HG03460 (cell line): ENCODE measurements around the gene HEPACAM.

Source experiments
- ATAC-seq: cut with Tn5 transposase; IDR thresholded peaks from one replicate; pipeline ENCODE4 v1.9.1; 2021; ENCODE audit not compliant: unreplicated experiment

HEPACAM gene

DNA sequence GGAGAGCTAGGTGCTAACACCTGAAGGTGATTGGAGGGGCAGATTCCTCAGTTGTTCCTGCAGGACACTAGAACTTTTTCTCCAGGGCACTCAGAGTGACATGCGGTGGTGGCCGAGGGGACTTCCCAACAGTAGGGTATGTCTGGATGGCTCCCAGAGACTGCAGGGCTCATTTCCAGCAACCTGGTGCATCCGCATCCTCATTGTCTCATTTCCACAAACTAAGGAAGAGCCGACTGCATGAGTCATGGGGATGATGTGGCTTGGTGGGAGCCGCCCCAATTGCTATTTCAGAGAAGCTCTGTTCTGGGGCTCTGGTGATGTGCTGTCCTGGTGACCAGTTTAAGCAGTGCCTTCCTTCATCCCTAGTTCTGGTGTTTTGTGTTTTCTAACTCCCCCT lies 35.4 kb downstream of the HEPACAM start:
- no peak for ATAC-seq

DNA sequence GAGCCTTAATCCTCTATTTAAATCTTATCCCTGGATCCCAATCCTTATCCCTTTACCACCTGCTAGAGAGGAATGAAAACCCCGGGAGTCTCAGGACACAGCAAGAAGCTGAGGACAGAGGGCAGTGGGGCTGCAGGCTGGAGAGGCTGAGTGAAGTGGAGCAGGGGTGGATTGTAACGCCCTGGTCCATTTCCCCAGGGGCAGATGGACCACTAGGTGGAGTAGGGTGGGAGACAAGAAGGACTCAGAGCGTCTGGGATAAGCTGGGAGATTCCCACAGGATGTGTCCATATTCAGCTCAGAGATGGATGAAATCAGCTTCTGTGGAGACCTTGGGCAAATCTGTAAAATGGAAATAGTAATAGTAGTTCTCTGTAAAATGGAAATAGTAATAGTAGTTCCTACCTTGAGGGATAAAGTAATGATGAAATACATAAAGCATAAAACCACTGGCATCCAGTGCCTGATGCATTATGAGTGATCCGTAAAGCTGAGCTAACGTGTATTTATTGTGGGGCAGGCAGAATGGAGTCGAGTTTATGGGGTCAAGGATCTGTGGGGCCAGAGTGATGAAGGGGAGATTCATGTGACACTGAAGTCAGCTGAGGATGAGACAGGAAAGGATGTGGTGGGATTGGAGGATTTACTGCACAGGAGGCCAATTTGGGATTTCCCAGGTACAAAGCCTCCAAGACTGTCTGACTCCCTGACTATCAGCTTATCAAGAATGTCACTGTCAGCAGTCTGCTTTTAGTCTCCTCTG lies 36.3 kb downstream of the HEPACAM start:
- no peak for ATAC-seq

DNA sequence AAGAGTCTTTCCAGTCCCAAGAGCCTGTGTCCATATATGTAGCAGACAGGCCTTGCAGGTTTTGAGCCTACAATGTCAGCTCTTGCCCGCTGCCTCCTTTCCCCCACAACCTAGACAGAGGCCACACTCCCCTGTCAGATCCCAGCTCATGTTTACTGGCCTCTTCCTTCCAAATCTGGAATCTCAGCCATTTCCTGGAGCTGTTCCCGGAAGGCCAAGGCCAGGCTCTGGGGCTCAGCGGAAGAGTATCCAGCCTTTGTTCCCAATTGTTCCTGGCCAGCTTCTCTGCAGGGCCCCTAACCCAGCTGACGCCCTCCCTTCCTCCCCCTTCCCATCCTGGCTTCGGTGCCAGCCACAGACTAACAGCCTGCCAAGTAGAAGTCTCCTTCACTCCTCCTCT lies 37.1 kb downstream of the HEPACAM start:
- ATAC-seq = no peak

DNA sequence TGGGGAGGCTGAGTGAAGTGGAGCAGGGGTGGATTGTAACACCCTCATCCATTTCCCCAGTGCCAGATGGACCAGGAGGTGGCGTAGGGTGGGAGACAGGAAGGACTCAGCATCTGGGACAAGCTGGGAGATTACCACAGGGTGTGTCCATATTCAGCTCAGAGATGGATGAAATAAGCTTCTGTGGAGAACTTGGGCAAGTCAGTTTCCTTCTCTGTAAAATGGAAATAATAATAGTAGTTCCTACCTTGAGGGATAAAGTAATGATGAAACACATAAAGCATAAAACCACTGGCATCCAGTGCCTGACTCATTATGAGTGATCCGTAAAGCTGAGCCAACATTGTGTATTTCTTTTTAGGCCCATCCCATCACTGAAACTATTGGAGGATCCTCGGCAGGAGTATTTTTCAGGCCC lies 37.6 kb downstream of the HEPACAM start:
- no peak for ATAC-seq

DNA sequence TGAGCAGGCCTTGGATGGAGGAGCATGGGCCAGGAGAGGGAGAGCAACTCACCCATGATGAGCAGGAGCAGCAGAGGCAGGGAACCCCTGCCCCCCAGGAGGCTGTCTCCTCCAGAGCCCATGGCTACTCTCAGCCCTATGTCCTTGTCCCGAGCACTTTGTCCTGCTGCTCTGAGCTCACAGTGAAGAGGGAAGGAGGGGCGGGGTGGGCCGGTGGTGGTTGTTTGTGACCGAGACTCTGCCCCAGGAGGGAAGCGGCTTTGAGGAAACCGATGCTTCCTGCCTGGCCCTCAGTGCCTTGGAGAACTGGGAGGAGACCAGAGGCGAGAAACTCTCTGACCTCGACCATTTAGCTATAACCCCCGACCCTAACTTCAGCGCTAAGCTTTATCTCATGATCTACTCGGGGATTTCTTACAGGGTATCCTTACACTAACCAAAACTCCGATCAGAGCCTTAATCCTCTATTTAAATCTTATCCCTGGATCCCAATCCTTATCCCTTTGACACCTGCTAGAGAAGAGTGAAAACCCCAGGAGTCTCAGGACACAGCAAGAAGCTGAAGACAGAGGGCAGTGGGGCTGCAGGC lies 38.1 kb downstream of the HEPACAM start, which contains the start of gene ROBO4:
Gene ROBO4 (minus strand): TSS at position 192 of the 589 bp plus-strand sequence. CDS start 70 bp downstream, at position 122.
- ATAC-seq = no peak

DNA sequence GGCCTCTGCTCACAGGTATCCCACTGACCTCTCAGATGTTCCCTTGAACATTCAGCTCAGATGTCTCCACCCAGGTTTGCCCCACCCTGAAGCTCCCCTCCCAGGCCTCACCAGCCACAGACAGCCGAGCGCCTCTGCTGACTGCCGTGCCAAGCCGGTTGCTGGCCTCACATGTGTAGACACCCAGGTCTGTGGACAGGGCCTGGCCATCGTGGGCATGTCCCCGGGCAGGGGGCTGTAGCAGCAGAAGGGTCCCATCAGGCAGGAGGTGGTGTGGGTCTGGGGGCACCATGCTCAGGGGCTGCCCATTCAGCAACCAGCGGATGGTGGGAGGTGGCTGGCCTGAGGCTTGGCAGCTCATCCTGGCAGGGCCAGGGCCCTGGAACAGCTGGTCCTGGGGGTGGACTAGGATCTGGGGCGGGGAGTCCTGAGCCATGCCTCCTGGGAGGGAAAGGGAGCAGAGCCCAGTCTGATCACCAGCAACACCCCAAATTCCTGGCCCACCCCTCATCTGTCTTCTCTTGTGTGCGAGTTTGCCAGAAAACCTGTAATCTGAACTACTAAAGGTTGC lies 38.9 kb downstream of the HEPACAM start:
- no peak for ATAC-seq

DNA sequence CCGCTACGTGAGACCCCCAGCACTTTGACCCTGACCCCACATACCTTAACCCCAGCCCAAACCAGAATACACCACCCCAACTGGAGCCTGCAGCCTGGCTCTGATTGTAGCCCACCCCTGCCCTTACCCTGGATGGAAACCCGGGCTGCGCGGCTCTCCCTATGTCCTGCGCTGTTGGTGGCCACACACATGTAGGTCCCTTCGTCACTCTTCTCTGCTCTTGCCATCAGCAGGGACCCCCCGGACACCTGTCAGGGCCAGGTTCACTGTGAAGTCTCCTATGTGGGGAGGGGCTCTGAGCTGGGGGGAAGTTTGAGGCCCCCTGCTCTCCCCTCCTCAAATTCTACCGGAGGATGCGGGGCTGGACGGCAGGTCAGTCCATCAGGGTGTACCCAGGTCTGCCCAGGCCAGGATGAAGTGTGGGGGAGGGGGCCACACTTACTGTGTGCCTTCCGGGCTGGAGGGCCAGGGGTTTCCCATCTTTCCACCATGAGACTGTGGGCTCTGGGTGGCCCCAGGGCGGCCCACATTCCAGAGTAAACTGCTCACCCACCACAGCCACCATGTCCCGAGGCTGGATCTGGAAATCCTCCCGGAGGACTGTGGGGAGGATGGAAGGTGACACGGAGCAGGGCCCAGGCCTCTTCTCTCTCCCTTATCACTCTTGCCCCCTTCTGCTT lies 39.6 kb downstream of the HEPACAM start:
- ATAC-seq = no peak

DNA sequence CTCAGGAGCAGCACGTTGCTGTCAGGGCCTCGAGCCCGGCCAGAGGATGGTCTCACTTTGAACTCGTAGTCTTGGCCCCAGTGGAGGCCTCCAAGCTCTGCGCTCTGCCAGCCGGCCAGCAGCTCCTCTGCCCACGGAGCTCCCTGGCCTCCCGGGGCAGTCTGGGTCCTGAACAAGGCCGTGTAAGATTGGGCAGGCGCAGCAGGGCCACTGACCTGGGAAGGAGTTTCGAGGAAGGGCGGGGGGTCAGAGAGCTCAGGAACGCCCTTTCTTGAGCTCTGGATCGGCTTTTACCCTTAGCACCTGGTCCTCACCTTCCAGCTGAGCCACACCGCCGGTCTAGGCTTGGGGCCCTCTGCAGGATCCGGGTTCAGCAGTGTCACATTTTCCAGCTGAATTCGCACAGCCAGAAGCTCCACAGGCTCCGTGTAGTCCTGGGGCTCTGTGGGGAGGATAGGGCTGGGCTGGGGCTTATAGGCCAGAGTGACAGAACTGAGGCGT lies 40.3 kb downstream of the HEPACAM start:
- ATAC-seq = no peak

DNA sequence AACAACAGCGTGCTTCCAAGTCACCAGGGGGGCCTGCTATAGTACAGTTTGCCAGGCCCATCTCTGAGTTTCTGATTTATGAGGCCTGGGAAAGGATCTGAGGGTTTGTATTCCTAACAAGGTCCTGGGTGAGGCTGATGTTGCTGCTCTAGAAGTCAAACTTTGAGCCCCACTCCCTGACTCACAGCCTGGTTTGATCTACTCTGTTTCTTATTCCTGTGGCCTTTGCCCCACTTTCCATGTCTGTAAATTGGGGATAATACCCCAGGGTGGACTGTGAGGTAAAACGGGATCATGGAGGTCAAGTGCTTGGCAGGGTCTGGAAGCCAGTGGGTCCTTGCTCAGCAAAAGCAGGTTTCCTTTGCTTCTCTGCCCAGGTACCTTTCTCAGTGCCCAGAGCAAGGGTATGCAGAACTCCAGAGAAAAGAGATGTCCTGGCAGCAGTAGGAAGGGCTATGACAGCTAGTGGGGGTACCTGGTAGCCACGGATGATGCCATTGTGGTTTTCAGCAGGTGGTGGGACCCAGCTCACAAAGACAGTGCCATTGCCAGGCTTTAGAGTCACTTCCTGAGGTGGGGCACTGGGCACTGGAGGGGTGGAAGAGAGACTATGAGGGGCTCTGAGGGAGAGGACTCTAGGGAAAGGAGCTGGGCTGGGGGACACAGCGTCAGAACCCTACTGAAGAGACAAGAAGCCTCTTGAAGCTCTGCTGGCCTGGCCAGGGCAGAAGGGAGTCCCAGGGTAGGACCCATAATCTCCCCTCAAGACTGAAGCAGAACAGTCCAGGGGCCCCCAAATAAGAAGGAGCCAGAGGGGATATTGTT lies 41.0 kb downstream of the HEPACAM start:
- no peak for ATAC-seq

DNA sequence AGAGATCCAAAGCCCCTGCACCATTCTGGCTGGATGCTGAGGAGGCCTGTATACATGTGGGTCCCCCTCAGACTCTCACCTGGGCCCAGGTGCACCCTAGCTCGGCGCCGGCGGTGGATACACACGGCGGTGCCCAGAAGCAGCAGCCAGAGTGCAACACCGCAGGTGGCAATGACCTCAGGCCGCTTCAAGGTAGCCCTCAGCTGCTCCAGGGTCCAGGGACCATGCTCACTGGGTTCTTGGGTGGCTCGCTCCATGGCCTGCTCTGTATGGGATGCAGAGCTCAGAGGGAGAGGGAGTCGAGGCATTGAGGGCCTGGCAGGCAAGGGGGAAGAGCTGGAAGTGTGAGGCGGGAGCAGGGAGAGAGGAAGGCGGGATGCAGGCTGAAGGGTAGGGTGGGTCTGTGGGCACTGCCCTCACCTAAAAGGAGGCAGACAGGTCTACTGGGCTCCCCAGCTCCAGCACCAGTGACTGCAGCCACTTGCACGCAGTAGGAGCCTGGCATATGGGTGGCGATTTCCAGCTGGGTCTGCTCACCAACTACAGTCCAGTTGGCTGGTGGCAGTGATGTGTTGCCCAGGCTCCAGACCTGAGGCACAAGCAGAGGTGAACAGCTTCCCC lies 42.0 kb downstream of the HEPACAM start:
- ATAC-seq = no peak

DNA sequence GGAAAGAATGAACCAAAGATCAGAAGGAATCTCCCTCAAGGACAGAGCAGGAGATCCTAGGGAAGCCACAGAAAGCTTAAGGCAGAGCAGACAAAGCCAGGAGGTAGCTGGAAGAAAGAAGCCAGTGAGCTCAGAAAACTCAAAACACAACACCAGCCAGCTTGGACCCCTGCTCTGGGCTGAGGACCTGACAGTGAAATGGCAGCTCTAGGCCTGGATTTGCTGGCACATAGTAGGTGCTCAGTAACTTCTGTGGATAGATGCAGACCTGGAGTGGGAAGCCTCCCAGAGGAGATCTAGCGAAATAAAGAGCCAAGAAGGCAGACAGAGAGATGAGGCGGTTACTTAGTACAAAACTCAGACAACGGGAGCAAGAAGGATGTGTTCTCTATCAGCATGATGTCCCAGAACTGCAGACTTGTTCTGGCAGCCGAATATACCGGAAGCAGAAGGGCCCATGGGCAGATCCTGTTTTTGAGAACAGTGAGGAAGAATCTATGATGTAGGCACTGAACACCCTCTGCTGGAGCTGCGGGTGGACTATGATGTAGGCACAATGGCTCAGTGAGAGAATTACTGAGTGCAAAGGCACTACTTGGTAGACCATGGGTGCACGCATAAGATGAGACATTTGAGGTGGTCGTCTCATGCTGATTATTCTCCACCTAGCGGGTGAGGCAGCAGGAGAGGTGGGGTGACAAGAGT lies 42.9 kb downstream of the HEPACAM start:
- ATAC-seq = no peak

DNA sequence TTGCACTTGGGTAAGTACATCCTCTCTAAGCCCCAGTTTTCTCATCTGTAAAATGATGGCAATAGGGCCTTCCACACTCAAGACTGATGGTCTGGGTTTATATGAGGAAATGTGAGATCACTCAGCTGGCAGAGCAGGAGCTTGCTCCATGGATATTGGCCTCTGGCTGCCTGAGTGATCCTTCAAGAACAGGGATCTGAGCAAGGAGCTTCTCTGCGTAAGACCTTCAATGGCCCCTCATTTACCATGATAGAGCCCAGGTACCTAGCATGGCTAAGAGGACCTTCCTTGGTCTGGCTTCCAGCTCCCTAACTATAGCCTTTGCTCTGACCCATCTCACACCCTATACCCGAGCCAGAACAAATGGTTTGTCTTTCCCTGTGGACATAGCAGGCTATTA lies 43.7 kb downstream of the HEPACAM start:
- ATAC-seq = no peak

DNA sequence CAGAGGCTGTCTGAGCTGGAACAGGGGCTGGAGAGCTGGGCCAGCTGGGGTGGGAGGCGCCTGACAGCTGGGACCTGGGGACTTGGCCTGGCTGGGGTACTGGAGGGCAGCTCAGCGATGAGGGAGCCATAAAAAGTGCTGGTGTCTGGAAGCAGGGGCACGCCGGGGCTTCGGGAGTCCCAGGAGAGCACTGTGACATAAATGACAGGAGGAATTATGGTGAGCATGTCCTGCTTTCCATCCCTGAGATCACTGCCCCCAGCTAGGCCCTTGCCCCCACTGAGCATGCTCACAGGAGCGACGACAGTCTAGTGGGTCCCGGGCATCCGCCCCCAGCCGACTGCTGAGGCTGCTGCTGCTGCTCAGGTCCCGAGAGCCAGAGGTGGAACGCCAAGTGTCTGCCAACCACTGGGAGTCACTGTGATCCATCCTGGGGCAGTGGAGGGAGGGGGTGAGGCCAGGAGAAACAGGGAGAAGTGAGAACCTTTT lies 44.4 kb downstream of the HEPACAM start:
- no peak for ATAC-seq

DNA sequence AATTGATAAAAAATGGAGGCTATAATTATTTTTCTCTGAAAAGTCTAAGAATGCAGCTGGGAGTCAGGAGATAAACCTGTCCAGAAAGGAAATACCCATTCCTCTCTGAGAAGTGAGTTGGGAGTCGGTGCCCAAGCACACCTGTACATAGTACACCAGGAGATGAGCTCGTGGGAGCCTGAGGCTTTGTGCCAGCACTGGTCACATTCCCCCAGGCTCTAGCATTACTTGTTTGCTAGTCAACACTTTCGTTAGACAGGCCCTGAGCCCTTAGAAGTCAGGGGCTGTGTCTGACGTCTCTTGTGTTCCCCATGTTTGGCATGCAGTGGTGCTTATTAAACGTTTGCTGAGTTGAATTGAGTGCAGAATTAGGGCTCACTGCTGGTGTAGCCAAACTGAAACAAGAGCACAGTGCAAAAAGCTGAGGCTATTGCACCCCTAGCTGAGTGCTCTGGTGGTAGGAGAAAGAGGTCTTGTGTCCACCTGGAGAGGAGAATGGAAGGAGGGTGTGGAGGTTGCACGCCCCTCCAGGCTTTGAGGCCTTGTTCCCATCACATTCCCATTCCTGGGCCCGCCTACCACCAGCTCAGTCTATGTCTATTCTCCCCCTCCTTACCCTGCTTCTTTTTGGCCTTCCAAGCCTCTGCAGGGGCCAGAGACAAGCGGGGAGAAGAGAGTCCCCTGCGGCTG lies 45.0 kb downstream of the HEPACAM start:
- ATAC-seq = no peak

DNA sequence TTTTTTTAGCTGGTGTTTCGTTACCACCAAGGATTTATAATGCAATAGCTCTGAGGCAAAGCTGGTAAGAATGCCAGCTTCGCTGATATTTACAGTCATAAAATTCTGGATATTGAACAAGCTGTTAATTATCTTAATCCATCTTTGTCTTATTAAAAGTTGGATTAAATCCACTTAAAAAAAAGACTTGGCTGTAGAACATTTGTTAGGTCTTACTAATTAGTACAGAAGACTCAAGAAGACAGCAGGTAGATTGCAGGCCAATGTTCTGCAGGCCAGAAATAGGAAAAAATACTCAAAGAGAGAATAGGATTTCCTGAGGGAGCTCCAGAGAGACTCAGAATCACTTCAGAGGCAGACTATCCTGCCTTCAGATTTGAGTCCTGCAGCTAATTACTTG lies 45.7 kb downstream of the HEPACAM start:
- no peak for ATAC-seq

DNA sequence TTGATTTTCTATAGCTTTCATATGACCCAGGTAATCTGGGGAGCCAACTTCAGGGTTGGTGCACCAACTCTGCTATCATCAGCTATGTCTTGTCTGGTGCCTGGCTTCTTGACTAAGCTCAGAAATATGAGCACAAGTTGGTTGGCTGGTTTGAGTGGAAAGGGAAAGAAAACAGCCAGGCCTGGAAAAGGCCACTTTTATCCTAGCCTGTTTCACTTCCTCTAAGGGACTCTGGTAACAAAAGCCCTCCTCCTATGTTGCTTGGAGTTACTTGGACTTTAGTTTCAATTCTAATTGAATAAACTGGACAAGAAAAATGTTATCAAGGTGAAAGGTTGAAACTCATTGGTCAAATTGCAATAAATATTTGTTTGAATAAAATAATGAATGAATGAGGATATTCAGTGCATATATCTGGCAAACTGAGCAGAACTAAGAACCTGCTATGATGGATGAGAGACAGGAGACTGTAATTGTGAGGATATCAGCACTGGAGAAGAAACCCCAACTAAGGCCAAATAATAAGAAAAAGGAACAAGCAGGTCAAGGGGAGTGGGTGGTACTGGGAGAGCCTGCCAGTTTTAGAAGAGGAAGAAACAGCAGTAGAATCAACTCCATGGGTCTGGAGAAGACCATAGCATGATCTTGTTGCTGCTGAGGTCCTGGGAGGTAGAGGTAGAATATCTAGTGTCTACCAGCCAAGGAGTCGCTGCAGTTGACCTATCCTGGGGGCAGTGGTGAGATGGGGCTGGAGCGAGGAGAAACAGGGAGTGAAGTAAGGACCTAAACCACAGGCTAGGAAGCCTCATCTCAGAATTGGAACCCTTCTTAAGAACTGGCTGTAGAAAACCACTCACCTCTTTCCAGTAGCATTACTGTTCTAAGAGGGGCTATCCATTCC lies 46.4 kb downstream of the HEPACAM start:
- ATAC-seq = no peak

DNA sequence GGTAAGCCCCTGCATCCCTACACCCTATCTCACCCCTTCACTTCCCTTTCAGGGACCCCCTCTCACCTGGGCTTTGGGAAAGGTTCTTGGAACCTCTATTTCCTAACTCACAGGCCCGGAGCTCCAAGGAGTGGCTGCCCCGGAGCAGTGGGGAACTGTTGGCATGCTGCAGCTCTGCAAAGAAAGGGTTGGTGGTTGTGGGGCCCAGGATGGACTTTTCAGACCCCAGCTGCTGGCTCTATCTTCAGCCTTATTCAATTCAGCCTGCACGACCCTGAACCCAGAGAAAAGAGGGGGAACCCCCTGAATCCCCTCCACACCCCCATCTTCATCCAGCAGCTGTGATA lies 48.2 kb downstream of the HEPACAM start:
- no peak for ATAC-seq
